ENCODE data around the gene OR5AU1.

DNA sequence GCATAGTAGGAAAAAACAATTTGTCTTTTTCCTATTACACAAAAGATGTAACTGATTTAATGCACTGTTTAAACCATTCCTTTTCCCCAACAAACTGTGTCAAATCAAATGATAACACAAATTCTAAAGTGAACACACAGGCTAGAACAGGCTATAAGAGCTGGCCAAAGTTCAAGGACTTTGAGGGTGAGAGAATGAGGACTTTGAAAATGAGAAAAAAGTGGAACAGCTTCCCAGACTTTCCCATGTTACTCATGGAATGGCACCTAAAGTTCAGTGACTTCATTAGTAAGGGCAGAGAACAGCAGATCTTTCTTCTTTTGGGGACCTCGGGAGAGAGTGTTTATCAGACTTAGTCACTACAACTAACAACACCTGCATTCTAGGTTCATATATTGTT, 32.4 kb downstream of the OR5AU1 start:
- TF ChIP-seq, protein P1, sequence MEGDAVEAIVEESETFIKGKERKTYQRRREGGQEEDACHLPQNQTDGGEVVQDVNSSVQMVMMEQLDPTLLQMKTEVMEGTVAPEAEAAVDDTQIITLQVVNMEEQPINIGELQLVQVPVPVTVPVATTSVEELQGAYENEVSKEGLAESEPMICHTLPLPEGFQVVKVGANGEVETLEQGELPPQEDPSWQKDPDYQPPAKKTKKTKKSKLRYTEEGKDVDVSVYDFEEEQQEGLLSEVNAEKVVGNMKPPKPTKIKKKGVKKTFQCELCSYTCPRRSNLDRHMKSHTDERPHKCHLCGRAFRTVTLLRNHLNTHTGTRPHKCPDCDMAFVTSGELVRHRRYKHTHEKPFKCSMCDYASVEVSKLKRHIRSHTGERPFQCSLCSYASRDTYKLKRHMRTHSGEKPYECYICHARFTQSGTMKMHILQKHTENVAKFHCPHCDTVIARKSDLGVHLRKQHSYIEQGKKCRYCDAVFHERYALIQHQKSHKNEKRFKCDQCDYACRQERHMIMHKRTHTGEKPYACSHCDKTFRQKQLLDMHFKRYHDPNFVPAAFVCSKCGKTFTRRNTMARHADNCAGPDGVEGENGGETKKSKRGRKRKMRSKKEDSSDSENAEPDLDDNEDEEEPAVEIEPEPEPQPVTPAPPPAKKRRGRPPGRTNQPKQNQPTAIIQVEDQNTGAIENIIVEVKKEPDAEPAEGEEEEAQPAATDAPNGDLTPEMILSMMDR (IDR thresholded peaks at IDR 0.05): no peak
- TF ChIP-seq POLR2A (IDR thresholded peaks at IDR 0.05): no peak
